Lower leg skin (tissue), 3 donors: Measurements from ENCODE around the gene MAP4K5.
A peak's percentile ranks its signal among the peaks of the same experiment; 100 is the strongest.

Experiments
- POLR2A ChIP-seq, 2 donors: fragments of 450-650 bp; IDR thresholded peaks; one replicate each; pipeline ENCODE4 v1.6.1; 2016 to 2017; ENCODE audit warnings: antibody characterized with exemption in 2 of 2, mild to moderate bottlenecking in 1 of 2, moderate library complexity in 1 of 2
- TF ChIP-seq, protein P1 (sequence below), 3 donors: fragments of 450-650 bp; IDR thresholded peaks; one replicate each; pipeline ENCODE4 v1.5.1; 2016; ENCODE audit warnings: antibody characterized with exemption in 3 of 3, mild to moderate bottlenecking in 3 of 3, moderate library complexity in 2 of 3

DNA sequence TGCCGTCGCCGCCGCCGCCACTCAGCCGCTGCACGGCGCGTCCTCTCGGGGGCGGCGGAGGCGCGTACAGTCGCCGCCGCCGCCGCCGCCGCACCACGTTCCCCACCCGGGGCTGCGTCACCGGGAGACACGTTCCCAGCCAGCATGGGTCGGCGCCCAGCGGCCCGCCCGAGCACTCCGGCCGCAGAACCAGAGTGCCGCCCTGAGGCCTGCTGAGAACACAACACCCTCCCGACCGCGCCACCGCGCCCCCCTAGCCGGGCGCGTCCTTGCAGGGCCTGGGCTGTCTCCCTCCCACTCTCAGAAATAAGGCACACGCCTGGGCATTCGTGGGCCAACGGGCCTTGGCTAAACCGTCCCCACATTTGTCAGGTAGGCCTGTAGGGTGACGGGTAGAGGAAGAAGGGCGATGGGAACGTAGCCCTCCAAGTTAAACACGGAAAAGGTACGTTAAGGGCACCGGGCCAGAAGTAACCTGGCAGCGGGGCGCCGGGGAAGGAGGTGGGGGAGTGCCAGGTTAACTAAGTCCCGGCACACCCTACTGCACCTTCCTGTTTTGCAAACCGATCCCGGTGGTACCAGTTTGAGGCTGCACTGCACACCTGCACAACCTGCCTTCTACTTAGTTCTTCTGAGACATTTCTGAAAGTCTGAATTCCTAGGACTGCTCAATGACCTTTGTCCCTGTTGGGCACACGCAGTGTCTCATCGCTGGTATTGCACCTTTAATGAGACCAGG lies at the start of gene MAP4K5:
- TF ChIP-seq, protein P1, sequence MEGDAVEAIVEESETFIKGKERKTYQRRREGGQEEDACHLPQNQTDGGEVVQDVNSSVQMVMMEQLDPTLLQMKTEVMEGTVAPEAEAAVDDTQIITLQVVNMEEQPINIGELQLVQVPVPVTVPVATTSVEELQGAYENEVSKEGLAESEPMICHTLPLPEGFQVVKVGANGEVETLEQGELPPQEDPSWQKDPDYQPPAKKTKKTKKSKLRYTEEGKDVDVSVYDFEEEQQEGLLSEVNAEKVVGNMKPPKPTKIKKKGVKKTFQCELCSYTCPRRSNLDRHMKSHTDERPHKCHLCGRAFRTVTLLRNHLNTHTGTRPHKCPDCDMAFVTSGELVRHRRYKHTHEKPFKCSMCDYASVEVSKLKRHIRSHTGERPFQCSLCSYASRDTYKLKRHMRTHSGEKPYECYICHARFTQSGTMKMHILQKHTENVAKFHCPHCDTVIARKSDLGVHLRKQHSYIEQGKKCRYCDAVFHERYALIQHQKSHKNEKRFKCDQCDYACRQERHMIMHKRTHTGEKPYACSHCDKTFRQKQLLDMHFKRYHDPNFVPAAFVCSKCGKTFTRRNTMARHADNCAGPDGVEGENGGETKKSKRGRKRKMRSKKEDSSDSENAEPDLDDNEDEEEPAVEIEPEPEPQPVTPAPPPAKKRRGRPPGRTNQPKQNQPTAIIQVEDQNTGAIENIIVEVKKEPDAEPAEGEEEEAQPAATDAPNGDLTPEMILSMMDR (IDR thresholded peaks at IDR 0.05): peak in 1 of 3 donors; percentile 58
- TF ChIP-seq POLR2A (IDR thresholded peaks at IDR 0.05): peak in 1 of 2 donors; percentile 16
